Coronary artery (tissue), 2 donors: ENCODE measurements around the gene ARMC12.
"Not testable (repeated sequence)": the region's sequence is repeated elsewhere in the genome, so short reads cannot be mapped to it uniquely, and the experiment has no call there.

Experiments
- DNase-seq: peaks from one replicate; pipeline ENCODE4 v3.0.0-alpha.2; 2017; ENCODE audit warnings: low spot score
- H3K27ac ChIP-seq, 2 donors: fragments of 200-600 bp; sonication (generic); one replicate each; pipeline ENCODE4 v1.5.1; 2016 to 2019
- H3K4me3 ChIP-seq: fragments of 200-600 bp; sonication (generic); 2 replicates; pipeline ENCODE4 v1.5.1; 2016; ENCODE audit warnings: mild to moderate bottlenecking, moderate library complexity
- TF ChIP-seq, protein P1 (sequence below): fragments of 200-600 bp; sonication (generic); IDR thresholded peaks from one replicate; pipeline ENCODE4 v1.5.1; 2019; ENCODE audit warnings: antibody characterized with exemption

Gene ARMC12, protein sequence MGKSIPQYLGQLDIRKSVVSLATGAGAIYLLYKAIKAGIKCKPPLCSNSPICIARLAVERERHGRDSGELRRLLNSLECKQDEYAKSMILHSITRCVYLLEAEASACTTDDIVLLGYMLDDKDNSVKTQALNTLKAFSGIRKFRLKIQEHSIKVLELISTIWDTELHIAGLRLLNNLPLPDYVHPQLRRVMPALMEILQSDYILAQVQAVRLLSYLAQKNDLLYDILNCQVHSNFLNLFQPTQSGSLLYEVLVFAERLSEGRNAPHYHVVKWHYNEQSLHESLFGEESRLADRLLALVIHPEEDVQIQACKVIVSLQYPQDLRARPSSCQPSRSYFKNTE

DNA sequence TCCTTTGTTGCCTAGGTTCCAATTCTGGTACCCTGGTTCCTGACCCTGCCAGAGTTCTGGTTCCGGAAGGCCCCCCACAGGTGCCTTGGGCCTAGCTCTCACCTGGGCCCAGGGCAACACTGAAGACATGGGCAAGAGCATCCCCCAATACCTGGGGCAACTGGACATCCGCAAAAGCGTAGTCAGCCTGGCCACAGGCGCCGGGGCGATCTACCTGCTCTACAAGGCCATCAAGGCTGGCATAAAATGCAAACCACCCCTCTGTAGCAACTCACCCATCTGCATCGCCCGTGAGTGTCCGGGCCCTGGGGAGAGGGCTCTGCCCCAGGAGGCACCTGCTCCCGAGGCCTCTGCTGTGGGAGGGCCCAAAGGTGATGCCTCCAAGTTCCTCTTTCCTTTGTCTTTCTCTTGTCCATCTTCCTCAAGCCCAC is at the start of gene ARMC12:
ARMC12 (plus strand) TSS at position 51 of the 431 bp plus-strand sequence; CDS start at position 128, 77 bp downstream.
- no peak for DNase-seq
- Histone ChIP-seq H3K27ac (peak within 1 kb of the TSS in 1 of 2 donors; percentile 35), H3K4me3 (no peak within 1 kb of the TSS)
- TF ChIP-seq, protein P1, sequence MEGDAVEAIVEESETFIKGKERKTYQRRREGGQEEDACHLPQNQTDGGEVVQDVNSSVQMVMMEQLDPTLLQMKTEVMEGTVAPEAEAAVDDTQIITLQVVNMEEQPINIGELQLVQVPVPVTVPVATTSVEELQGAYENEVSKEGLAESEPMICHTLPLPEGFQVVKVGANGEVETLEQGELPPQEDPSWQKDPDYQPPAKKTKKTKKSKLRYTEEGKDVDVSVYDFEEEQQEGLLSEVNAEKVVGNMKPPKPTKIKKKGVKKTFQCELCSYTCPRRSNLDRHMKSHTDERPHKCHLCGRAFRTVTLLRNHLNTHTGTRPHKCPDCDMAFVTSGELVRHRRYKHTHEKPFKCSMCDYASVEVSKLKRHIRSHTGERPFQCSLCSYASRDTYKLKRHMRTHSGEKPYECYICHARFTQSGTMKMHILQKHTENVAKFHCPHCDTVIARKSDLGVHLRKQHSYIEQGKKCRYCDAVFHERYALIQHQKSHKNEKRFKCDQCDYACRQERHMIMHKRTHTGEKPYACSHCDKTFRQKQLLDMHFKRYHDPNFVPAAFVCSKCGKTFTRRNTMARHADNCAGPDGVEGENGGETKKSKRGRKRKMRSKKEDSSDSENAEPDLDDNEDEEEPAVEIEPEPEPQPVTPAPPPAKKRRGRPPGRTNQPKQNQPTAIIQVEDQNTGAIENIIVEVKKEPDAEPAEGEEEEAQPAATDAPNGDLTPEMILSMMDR, result no peak

DNA sequence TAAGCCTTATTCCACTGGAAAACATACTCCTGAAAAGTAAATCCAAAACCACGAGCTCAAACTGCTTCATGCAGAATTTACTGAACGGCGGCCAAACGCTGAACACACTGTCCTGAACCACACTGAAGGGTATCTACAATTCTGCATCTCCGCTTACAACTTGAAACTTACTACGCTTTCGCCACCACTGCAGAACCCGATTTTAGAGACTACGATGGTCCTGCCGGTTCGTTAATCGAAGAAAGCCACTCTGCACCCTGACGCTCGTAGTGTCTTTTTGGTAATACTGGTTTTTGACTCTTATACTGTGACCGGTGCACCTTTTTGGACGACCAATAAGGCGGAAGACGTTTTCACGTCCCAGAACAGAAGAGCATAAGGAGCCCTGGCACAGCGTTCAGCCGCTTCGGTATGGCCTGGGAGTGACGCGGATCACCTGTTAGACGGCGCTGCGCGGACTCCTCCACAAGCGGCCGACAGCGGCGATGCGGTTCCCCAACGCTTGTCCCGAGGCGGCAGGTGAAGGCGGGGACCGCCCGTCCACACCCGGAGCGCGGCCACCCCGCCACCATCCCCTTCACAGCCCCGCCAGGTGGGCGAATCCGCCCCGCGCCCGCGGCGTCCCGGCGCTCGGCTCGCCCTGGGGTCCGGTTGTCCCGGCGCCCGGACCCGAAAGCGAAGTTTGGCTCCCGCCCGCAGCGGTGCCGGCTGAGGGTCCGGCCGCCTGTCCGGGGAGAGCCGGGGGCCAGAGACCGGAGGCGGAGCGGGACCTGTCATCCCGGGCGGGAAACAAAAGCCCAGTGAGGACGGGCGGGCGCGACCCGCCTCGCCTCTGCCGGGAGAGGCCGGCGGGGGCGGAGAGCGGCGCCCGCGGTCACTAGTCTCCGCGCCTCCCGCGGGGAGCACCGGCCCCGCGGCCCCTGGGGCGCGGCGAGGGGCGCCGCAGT is 48.9 kb upstream of the ARMC12 start:
- Histone ChIP-seq H3K4me3 (peak overlapping the region; percentile 99), H3K27ac (peak overlapping the region; percentile 99 to 100)
- TF ChIP-seq, protein P1, result no peak
- peak; percentile 81 for DNase-seq

DNA sequence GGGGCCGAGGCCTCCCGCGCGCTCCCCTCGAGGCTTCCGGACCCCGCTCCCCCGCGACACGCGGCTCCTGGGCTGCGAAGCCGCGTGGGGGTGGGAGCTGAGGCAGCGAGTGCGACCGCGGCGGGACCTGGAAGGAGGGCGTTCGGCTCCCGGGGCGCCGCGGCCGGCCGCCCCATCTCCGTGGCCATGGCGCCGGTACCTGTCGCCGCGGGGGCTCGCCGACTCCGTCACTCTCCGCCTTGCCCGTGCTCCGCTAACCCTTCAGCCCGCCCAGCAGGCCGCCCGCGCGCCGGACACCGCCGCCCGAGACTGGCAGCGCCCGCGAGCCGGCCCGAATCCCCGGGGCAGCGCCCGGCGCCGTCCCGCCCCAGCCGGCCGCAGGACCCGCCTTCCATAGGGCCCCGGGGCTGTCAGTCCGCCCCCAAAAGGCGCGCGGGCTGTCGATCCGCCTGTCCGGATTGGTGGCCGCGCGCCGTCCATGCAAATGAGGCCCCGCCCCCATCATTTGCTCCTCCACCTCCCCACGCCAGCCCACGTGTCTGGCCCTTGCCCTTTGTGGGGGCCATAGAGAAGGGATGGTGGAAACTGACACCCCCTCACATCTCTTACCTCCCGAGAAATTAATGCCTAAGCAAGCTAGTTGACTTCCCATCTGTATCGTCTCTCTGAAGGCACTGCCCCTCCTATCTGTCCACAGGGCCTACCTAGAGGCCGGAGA is 48.1 kb upstream of the ARMC12 start, which contains the start of gene FKBP5:
FKBP5 (minus strand) TSS at position 311 of the 718 bp plus-strand sequence. CDS start 46,091 bp downstream, outside the sequence.
- Histone ChIP-seq H3K27ac (peak within 1 kb of the TSS; percentile 99 to 100), H3K4me3 (peak within 1 kb of the TSS; percentile 99)
- peak; percentile 96 for DNase-seq
- TF ChIP-seq, protein P1, result no peak

DNA sequence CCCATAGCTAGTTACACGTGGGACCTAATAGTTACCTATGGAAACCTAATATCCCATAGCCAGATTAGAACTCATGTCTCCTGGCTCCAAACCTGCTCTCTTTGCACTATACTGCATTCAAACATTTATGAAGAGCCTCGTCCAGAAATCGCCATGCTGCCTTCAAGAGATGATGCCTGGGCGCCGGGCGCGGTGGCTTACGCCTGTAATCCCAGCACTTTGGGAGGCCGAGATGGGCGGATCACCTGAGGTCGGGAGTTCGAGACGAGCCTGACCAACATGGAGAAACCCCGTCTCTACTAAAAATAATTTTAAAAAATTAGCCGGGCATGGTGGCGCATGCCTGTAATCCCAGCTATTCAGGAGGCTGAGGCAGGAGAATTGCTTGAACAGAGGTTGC is 46.8 kb upstream of the ARMC12 start:
- DNase-seq, H3K4me3 ChIP-seq: not testable (repeated sequence)
- peak overlapping the region in 1 of 2 donors; percentile 100 for H3K27ac ChIP-seq

DNA sequence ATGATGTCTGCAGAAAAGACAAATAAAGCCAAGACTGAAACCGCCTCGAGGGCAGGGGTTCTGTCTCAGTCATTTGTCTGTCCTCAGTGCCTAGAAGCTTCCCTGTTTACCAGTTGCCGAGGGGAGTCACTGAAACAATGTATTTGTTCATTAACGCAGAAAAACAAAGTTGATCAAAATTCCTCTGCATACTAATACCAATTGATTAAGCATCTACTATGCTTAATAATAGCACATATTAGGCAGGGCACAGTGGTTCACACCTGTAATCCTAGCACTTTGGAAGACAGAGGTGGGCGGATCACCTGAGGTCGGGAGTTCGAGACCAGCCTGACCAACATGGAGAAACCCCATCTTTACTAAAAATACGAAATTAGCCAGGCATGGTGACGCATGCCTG is 46.3 kb upstream of the ARMC12 start:
- TF ChIP-seq, protein P1, result no peak
- peak overlapping the region; percentile 78 to 100 for H3K27ac ChIP-seq
- no peak for DNase-seq
- H3K4me3 ChIP-seq, result no peak overlapping the region

DNA sequence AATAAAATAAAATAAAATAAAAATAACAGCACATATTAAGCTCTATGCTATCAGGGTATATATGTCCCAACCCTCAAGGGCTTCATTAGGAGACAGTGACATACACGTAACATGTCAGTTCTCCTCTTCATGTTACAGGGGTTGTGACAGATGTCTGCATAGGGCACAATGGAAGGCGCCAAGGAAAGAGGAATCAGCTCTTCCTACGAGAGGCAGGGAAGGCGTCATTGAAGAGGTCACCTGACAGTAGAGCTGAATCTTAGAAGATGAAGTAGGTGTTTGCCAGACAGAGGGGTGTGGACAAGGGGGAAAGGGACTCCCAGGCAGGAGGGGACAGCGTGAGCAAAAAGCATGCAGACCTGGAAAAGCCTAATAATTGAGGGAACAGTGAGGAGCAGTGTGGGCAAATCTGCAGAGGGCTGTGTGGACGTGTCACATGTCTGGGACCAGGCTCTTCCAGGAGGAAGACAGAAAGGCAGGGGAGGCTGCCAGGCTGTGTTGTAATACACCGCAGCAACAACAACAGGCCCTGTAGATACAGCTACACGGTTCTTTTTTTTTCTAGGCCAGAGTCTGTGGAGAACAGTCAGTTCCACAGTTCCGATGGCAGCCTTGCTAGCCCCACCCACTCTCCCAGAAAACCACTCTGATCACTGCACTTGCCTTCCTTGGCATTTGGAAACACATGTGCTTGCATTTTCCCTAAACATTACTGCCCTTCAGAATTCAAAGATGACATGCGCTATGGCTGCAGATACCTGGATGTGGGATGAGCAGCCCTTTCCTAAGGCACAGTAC is 45.6 kb upstream of the ARMC12 start:
- TF ChIP-seq, protein P1, result no peak
- peak overlapping the region; percentile 78 to 100 for H3K27ac ChIP-seq
- peak; percentile 93 for DNase-seq
- H3K4me3 ChIP-seq, result peak overlapping the region; percentile 16
